Nucleus accumbens (tissue), 56 donors: Measurements from ENCODE around the gene EYA4.
A peak's percentile ranks its signal among the peaks of the same experiment; 100 is the strongest.

ENCODE experiments used
- DNase-seq, 56 donors: peaks; one replicate each; lab custom pipeline; 2025; lab: John Stamatoyannopoulos, UW

Gene EYA4

GRCh38 chr6:133286765-133287164 is 45.6 kb downstream of the EYA4 start:
- no peak for DNase-seq

GRCh38 chr6:133288662-133289061 is 47.5 kb downstream of the EYA4 start:
- no peak for DNase-seq

- DNase-seq, result no peak
These were observed 48.7 kb downstream of the EYA4 start for GRCh38 chr6:133289733-133290306.

DNA sequence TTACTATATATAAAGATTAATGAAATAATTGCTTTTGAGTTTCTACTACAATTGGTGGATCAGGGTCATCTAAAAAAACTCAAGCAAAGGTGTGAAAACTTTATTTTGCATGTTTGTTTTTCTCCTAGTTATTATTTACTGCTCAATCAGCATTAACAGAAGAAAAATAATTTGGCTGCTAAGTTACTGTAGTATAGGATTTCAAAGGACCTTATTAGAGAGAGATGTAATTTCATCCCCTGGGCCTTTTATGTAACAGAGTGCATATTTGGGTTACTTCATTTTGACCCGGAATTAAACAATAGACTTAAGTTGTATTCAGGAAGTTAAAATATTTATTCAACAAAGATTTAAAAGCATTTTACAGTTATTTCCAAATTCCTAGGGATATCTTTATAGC is 49.8 kb downstream of the EYA4 start:
- DNase-seq, result no peak

GRCh38 chr6:133291671-133292070 is 50.5 kb downstream of the EYA4 start:
- DNase-seq, result no peak

DNA sequence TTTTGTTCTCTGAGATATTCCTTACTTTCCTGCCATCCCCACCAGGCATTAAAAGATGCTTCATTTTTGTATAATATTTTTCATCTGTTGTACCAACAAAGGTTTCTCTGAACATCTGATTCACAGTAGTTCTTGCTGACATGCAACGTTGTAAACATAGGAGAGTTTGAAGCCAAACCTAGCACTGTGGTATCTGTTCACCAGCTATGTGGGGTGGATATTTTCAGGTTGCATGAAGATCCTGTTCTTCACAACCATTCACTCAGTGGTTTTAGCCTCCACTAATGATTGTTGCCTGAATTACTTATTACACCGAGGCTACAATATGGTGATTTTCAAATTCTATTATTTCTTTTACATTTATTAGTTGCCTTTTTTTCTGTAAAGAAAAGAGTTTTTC is 56.5 kb downstream of the EYA4 start:
- no peak for DNase-seq

DNA sequence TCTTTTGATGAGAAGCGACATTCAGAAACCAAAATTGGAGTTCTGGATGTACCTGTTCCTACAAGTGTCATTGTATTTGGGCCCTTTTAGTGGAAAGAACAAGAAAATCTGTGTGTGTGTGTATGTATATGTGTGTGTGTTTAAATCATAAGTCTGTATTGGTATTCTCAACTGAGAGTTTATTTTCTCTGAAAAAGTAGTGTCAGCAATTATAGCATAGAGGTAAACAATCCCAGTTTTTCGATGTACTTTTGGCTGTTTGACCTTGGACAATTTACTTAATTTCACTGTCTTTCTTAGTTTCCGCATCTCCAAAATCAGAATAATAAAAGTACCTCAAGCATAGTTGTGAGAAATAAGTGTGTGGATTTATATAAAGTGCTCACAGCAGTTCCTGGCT is 57.2 kb downstream of the EYA4 start:
- DNase-seq, result no peak

DNA sequence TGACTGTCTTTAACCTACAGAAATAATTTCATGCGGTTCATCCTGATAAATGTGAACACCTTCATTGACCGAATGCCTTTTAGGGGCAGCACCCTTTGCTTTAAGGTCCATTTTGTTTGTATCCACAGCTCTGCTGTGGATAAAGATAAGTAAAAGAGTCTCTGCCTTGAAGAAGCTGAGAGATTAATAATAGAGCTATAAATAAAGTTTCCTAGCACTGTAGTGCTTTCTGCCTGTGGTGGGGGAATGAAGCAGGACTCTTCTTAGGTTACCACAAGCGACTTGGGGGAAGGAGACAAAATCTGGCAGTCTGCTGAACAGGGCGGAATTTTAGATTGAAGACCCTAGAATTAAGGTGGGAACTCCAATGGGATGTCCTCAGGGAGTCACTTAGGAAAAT is 57.6 kb downstream of the EYA4 start:
- no peak for DNase-seq

GRCh38 chr6:133300896-133301295 is 59.7 kb downstream of the EYA4 start:
- DNase-seq, result no peak

DNA sequence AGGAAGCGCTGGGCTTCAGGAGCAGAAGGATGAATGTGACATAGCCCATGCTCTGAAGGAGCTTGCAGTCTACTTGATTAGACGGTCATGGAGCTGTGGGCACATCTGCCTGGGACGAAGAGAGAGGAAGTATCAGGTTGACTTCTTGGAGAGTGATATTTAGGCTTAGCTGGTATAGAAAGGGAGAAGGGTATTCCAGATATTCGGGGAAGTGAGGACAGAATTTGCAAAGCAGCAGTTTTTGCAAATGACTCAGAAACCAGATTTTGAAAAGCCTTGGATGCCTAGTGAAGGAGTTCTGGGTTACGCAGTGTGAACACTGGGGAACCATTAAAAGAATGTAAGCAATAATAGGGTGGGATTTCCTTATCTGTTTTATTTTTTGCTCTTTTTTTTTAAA is 60.7 kb downstream of the EYA4 start:
- no peak for DNase-seq

DNA sequence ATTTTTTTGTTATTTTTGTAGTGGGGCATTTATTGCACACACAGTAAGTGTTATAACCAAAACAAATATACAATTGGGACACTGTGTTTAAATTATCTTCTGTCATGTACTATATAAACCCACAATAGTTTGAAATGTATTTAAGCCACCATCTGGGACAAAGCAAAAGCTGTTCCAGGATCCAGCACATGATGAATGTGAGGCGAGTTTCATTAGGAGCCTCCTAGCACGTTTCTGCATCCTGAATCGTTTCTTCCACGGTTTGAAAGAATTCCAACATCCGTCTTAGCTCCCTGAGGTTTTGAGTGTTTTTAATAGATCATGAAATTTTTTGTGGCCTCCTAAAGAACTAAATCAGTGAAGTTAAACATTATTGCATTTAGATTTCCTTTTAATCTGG is 65.8 kb downstream of the EYA4 start:
- no peak for DNase-seq

- no peak for DNase-seq
These were observed 68.4 kb downstream of the EYA4 start for GRCh38 chr6:133309579-133309978.

GRCh38 chr6:133312006-133312405 is 70.8 kb downstream of the EYA4 start:
- peak in 1 of 56 donors; percentile 8 for DNase-seq

DNA sequence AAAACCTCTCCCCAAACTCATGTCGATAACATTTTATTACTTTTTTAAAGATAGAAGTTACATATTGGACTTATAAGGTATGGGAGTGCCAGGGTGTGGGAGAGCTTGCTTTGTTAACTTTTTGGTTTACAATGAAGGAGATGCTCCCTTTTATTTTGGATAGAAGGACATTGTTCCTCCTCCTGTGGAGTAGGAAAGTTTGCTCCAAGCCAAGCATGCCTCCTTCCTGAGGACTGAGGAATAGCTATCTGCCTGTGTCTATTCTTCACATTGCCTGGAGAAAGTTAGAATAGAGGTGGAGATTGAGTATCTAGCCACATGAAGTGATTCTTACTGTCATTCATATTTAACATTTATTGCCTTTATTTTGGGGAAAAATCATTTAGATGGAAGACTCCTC is 71.9 kb downstream of the EYA4 start:
- no peak for DNase-seq

DNA sequence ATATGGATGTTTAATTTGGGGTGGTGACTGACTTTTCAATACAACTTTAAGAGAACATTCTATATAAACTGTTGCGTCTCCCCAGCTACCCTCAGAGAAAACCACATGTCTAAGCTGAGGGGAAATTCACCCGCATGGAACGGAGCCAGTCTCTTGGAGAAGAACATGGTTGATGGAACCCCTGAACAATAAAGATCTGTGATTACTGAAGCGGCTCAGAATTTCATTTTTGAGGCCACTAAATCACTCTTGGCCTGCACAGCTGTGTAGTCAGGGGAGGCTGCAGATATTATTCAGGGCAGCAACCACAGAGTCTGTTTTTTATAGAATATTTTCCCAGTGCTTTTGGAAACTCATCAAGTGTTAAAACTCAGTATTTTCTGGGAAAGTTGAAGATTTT is 73.8 kb downstream of the EYA4 start:
- DNase-seq, result no peak

DNA sequence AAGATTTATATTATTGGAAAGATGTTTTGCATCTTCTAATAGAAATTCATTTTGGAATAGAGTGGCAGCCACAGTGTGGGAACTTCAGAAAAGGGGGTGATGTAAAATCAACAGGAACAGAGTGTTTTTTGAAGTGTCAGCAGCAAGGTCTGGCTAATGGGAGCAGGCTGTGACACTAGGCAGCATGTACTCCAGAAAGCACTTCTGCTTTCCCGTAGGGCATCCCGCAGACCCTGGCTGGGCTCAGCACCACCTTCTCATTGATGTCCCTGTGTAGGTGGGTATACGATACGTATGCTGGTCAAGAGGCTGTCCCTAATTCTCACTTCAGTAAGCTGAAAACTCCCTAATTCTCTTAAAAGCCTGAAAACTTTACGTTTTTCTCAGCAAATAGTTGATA is 74.7 kb downstream of the EYA4 start:
- DNase-seq, result peak in 5 of 56 donors; percentile 2 to 16 (median 2)

DNA sequence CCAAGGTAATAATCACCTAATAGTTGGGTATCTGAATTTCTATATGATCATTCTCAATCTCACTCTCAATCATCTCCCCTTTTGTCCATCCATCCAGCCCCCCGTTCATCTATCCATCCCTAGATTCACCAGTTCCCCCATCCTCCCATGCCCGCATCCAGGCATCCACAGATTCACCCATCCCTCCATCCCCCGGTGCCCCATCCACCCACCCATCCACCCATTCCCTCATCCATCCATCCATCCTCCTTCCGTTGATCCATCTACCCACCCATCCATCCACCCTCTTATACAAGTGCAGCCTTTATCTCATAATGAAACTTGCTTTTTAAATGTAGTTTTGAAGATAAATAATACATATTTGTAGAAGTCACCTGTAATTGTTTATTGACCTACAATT is 76.5 kb downstream of the EYA4 start:
- DNase-seq, result no peak

GRCh38 chr6:133326584-133326983 is 85.4 kb downstream of the EYA4 start:
- DNase-seq, result no peak

- no peak for DNase-seq
These were observed 92.7 kb downstream of the EYA4 start for GRCh38 chr6:133333852-133334251.

- no peak for DNase-seq
These were observed 96.2 kb downstream of the EYA4 start for GRCh38 chr6:133337308-133337707.

DNA sequence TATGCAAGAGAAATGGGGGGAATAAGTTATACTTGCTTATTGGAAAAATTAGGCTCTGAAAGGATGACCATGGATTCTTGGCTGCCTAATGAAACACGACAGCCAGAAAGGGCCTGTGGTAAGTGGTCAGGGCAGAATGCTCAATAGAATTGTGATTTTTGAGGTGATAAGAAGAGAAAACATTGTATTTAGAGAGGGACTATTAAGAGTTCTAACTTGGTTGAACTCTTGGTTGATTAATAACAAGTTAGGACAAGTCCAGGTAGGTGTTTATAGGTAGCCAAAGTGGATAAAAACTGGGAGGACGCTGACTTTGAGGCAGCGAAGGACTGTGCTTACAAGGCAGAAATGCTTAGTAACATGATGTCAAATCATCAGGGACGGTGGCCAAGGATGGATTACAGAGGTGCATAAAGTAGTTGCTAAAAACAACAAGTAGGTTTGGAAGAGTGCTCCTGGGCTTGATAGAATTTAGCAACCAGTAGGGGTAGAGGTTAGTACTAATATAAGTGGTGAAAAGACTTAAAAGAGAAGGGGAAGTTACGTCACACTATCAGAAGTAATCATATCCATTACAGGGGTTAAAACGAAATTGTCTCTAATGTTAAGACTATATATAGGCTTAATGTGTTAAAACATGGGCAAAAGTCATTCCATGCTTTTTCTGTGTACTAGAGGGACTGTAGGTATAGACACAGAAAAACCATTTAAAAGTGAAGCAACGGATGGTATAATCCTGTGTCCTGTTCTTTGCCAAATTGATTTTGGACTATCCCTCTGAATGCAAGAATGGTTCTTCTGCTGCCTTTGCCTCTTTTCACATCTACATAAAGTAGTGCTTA is 98.6 kb downstream of the EYA4 start:
- DNase-seq, result no peak

GRCh38 chr6:133340557-133340956 is 99.4 kb downstream of the EYA4 start:
- DNase-seq, result no peak
